PC-3 (cell line): ENCODE measurements around the gene LMX1A.

Experiments used
- EZH2 ChIP-seq: fragments of 300-600 bp; sonication (generic); IDR thresholded peaks from one replicate; pipeline ENCODE4 v1.6.1; 2017; ENCODE audit warnings: antibody characterized with exemption, mild to moderate bottlenecking, low read length; ENCODE audit not compliant: unreplicated experiment
- EZH2phosphoT487 ChIP-seq: fragments of 300-600 bp; sonication (generic); IDR thresholded peaks from 2 replicates; pipeline ENCODE4 v1.6.1; 2018; ENCODE audit warnings: mild to moderate bottlenecking, antibody characterized with exemption, low read length, borderline replicate concordance
- TF ChIP-seq, protein P1 (sequence below): fragments of 300-600 bp; sonication (generic); conservative IDR thresholded peaks from 2 replicates; pipeline ENCODE4 v1.5.1; 2017; ENCODE audit warnings: antibody characterized with exemption, low read depth, mild to moderate bottlenecking, low read length

DNA sequence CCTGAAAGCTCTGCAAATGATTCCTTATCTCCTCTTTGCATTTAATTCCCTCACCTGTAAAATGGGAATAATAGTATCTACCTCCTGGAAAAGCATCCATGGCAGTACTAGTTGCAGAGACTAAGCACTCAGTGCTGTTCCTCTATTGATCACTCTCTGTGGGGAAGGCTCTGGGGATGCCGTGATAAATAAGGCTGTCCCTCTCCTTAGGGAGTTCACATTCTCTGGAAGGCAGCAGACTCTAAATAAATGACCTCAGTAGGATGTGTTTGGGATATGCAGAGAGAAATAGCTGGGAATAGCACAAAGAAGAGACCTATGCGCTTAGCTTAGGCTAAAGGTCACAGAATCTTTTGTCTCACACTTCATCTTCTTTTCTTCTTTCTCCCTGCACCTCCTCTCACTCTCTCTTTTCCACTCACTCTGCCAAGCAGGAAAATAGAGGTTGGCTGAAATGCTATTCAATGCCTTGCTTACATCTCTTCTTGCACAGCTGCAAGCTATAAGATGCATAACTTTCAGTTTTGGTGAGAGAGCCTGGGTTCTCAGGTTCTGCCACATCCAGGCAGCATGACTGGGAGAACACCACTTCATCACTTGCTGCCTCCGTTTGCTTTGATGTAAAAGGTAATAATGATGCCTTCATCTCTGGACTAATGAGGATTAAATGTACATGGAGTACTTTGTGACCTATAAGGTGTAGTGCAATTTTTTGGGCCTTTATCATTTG is 101.5 kb downstream of the LMX1A start:
- TF ChIP-seq, protein P1, sequence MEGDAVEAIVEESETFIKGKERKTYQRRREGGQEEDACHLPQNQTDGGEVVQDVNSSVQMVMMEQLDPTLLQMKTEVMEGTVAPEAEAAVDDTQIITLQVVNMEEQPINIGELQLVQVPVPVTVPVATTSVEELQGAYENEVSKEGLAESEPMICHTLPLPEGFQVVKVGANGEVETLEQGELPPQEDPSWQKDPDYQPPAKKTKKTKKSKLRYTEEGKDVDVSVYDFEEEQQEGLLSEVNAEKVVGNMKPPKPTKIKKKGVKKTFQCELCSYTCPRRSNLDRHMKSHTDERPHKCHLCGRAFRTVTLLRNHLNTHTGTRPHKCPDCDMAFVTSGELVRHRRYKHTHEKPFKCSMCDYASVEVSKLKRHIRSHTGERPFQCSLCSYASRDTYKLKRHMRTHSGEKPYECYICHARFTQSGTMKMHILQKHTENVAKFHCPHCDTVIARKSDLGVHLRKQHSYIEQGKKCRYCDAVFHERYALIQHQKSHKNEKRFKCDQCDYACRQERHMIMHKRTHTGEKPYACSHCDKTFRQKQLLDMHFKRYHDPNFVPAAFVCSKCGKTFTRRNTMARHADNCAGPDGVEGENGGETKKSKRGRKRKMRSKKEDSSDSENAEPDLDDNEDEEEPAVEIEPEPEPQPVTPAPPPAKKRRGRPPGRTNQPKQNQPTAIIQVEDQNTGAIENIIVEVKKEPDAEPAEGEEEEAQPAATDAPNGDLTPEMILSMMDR = no peak
- TF ChIP-seq EZH2phosphoT487 (no peak), EZH2 (no peak)
